ENCODE results near the gene CRACDL.

- TF ChIP-seq CTCF (IDR thresholded peaks at IDR 0.05; ENCODE audit: low read depth, low read length) = no peak
- no peak for TF ChIP-seq EZH2phosphoT487 (IDR thresholded peaks at IDR 0.05; ENCODE audit: low read depth)
Measured at GRCh38 chr2:98773907-98774306, 162.1 kb downstream of the CRACDL start.
